Caki2 (cell line): Measurements from ENCODE around the gene ERVW-1. TPM values are rescaled to one million over a fixed set of nuclear protein-coding genes. Genes with fewer than 3 reads are reported as not detected.
"Not testable (repeated sequence)": the region's sequence is repeated elsewhere in the genome, so short reads cannot be mapped to it uniquely, and the experiment has no call there.

ENCODE experiments used
- DNase-seq: peaks from one replicate; pipeline ENCODE4 v3.0.0-alpha.2; 2015; ENCODE audit warnings: low read depth
- in situ Hi-C: cut with HindIII; loops from 2 replicates; pipeline ENCODE4 v1.10.0; 2016; ENCODE audit warnings: low sequenced_read_pairs, low pct_unique_long_range_greater_than_20kb, mixed read lengths
- total RNA-seq: library from RNA; depleted of rRNA; stranded (reverse); fragments of >200 nt; shearing (Covaris generic); gene quantifications from 2 replicates; pipeline ENCODE4 v1.2.3, GENCODE V29; 2014; ENCODE audit warnings: low replicate concordance; rRNA removed

ERVW-1 gene, protein sequence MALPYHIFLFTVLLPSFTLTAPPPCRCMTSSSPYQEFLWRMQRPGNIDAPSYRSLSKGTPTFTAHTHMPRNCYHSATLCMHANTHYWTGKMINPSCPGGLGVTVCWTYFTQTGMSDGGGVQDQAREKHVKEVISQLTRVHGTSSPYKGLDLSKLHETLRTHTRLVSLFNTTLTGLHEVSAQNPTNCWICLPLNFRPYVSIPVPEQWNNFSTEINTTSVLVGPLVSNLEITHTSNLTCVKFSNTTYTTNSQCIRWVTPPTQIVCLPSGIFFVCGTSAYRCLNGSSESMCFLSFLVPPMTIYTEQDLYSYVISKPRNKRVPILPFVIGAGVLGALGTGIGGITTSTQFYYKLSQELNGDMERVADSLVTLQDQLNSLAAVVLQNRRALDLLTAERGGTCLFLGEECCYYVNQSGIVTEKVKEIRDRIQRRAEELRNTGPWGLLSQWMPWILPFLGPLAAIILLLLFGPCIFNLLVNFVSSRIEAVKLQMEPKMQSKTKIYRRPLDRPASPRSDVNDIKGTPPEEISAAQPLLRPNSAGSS
- not detected in 2 replicates for total RNA-seq

DNA sequence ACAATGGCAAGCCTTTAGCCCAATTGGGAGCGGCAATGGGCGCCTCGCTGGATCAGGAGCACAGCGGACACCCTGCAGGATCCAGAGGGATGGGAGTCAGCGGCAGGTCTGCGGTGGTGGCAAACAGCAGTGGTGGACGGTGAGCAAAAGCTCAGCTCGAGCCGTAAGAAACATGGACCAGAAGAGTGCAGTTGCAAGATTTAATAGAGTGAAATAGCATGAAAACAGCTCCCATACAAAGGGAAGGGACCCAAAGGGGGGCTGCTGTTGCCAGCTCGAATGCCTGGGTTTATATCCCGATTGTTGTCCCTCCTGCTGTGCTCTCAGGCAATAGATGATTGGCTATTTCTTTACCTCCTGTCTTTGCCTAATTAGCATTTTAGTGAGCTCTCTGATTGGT is at the start of gene ERVW-1:
TSS of gene ERVW-1 (minus strand) at position 266 of the 400 bp plus-strand sequence. CDS start 7,565 bp downstream, outside the sequence.
- in situ Hi-C loops, DNase-seq: not testable (repeated sequence)

DNA sequence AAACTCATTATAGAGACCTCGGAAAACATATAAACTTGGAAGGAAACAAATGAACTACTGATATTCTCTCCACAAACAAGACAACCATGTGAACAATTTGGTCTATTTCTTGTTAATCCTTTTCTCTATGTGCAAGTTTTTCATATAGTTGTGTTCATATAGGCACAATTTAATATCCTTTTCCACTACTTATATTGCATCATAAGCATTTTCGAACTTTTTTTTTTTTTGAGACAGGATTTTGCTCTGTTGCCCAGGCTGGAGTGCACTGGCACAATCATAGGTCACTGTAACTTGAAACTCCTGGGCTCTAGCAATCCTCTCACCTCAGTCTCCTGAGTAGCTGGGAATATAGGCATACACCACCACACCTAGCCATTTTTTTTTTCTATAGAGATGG is 45.4 kb upstream of the ERVW-1 start:
- in situ Hi-C loops = no loop called here
- DNase-seq = no peak

DNA sequence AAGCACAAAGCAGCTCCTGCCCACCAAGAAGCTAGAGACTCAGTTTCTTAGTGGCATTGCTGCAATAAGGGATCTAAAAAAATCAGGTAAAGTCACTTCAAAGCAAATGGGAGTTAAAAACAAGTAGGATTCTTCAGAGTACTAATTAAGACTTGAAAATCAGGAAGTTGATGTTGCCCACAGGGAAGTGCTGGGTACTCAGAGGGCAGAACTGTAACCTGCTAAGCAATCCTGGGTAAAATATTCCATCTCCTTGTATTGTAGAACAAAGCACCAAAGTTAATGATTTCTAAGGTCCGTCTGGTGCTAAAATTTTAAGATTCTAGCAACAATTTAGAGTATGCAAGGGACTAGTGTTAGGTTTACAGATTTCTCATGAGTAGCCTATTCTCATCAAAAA is 42.3 kb upstream of the ERVW-1 start:
- no peak for DNase-seq
- in situ Hi-C loops = no loop called here

DNA sequence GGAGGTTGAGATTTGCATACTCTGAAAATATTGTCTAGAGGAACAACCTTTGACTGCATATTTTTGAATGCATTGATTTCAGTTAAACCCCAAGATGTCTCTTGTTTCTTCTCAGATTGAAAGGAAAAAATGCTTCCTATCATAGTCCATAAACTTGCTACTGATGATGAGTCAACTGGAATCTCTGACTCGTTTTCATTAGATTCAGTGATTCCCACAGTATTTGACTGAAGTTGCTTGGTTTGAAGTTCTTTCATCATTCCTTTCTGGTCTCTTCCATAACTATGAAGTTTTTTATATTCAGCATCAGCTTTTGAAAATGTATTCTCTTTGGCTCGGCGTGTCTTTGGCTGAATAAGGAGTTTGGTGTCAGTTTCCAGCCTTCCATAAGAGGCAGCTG is 39.9 kb upstream of the ERVW-1 start:
- in situ Hi-C loops = no loop called here
- DNase-seq = no peak

DNA sequence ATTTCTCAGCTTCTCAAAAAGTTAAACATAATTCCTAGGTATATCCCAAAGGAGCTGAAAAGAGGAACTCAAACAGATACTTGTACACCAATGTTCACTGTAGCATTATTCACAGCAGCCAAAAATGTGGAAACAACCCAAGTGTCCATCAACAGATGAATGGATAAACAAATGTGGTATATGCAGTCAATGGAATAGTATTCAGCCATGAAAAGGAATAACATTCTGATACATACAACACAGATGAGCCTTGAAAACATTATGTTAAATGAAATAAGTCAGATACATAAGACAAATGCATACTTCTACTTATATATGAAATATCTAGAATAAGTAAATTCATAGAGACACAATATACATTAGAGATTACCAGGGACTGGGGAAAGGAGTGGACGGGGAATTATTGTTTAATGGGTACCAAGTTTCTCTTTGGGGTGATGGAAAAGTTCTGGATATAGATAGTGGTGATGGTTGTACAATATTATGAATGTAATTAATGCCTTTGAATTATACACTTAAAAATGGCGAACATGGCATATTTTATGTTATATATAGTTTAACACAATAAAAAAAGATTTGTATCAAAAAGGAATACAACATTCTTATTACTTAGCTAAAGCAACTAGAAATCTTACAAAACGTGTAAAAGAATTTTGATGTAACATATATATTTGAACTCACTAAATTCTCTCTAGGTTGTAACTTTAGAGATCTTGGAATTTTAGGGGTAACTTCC is 35.6 kb upstream of the ERVW-1 start:
- in situ Hi-C loops = no loop called here
- no peak for DNase-seq

DNA sequence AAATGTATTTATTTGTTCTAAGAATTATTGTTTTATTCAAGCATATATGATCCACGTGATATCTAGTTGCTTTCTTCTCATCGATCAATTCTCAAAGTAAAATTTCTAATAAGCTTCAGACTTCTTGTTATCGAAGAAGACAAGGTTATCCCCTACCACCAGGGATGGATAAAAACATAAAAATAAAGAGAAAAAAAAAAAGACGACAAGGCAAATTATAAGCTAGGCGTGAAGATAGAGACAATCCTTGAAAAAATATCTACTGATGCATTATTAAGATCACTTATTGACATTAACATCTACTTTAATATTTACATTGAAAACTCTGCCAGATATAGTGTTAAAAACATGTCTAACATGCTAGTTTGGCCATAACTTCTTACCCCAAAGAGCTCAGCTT is 31.2 kb upstream of the ERVW-1 start:
- in situ Hi-C loops = no loop called here
- DNase-seq = no peak

DNA sequence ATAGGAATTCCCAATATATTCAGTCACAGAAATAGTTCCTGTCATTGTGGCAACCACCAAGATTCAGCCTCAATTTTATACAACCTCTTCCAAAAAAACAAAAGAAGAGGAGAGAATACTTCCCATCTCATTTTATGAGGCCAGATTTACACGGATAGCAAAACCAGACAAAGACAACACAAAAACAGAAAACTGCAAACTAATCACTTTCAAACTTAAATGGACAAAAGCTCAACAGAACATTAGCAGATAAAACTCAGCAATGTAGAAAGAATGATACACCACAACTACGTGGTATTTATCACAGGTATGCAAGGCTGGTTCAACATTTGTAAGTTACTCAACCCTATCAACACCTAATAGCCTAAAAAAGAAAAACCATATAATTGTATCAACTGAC is 28.6 kb upstream of the ERVW-1 start:
- in situ Hi-C loops = no loop called here
- no peak for DNase-seq

DNA sequence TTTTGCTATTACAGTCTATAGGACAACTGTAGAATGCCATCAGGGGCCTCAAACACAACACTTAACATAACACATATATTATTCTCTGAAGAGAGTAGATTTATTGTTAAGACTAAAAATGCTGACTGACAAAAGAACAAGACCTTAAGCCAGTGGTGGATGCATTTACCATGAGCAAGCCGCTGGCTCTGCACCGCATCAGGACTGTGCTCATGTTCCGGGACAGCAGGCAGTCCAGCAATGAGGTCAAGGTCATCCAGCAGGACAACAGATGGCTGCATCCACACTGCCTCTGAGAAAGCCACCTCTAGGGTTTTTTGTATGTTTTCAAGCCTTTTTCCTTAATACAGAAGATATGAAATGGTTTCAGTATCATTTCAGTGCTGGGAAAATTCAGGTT is 26.8 kb upstream of the ERVW-1 start:
- in situ Hi-C loops = no loop called here
- DNase-seq = no peak

DNA sequence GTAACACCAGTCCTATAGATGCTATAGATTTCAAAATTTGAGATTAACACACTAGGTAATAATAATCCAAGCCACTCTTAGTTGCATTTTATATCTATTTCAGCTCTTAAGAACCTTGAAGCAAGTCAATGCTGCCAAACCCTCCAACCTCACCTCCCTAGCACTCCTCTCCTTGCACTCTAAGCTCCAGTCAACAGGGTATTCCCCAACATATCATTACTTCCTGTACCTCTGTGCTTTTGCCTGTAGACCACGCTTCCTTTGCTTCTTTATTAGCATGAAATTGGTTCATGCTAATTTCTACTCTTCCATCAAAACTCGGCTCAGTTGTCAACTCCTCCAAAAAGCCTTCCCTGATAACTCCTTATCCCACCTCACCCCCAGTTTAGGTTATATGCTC is 26.0 kb upstream of the ERVW-1 start:
- in situ Hi-C loops = no loop called here
- DNase-seq = no peak

DNA sequence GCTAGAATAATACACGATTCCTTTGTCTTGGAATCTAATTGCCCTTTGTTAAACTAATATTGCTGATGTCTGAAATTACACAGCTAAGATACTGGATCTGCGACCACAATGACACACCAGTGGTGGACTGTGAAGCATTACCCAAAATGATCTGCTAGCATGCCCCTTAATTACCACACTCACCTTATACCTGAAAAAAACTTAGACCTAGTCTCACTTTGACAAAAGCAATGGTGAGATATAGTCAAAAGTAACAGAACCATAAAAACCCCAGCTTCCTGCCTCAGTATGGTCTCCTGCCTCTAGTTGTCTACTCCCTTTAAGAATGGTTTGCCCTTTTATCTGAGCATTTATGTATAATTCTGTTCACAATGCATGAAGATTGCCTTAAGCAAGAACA is 20.8 kb upstream of the ERVW-1 start:
- in situ Hi-C loops = no loop called here
- no peak for DNase-seq

DNA sequence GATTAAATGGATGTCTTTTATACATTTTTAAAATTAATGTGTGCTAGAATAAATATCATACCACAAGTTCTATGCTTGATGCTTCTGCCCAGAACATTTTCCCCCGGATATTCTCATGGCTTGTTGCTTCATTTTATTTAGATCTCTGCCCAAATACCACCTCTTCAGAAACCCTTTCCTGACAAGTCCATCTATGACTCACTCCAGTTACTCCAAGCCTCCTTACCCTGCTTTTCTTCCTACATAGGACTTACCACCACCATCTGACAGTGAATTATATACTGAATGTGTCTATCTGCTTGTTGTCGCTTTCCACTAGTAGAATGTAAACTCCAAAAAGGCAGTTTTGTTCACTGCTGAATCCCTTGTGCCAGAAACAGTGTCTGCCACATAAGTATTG is 19.1 kb upstream of the ERVW-1 start:
- in situ Hi-C loops = no loop called here
- DNase-seq = no peak

DNA sequence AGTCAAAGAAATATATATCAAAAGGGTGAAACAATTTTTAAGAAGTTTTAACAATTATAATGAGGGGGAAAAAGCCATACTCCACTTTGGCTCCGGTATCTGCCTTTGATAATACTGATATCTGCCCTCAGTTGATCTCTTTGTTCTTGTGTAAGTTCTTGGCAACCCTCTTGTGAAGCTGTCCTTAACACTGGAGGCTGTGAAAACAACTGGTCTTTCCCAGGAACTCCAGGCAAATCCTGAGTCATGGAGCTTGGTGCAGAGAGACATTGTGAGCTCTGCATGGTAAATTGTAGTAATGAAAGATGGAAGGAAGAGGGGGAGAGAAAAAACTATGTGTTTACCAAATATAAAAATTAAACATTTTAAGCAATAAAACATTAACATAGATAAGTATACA is 11.9 kb upstream of the ERVW-1 start:
- no peak for DNase-seq
- in situ Hi-C loops = no loop called here

DNA sequence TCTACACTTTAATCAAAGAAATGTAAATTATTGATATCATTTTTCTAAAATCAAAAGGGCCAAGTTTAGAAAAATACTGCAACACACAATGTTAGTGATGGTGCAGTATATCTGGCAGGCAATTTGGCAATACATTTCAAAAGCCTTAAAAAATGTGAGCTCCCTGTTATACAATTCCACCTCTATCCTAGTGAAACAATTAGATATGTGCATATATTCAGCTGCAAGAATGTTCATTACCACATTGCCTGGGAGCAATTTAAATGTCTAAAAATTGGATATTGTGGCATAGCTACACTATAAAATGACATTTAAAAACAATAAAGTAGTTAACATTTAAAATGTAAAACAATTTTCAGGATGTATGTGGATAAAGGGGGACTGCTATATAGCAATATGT is 10.1 kb upstream of the ERVW-1 start:
- in situ Hi-C loops = no loop called here
- DNase-seq = no peak

DNA sequence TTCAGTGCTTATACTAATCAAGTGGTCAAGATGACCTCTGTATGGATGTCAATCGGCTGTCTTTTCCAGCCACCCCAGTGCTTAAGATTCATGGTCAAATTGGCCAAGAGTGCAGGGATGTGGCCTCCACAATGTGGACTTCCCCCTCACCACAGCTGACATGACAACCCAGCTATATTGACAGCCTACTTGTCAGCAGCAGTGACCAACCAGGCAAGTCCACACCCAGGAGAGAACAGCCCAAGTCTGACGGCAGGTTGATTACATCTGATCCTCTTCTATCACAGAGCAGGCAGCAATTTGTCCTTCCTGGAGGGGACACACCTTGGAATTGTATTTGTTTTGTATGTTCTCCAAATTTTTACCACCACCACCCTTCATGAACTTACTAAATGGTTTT is 8.2 kb upstream of the ERVW-1 start:
- in situ Hi-C loops = no loop called here
- no peak for DNase-seq

DNA sequence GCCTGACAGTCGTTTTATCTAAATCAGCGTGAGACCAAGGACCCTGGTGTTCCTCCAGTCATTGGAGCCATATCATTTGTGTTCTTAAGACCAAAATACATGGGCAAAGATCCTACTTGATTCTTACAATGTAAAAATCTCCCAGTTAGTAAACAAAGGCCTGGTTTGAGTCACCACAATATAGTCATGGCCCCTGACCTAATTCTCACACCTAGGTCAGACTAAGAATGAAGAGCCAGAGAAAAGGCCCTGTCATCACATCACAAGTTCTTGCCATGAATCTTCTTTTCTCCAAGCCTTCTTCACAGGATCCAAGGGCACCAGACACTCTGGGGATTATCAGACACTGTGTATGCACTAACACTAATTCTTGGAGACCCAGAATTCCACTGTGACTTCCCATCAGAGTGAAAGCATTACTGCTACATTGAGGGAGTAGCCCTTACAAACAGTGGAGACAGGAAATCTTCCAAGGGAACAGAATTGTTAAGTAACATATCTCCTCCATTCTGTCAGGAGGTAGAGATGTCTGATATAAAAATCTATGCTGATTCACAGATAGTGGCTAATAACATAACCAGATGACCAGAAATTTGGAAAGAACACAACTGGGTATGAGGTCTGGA is 7.6 kb upstream of the ERVW-1 start:
- in situ Hi-C loops = no loop called here
- DNase-seq = no peak

DNA sequence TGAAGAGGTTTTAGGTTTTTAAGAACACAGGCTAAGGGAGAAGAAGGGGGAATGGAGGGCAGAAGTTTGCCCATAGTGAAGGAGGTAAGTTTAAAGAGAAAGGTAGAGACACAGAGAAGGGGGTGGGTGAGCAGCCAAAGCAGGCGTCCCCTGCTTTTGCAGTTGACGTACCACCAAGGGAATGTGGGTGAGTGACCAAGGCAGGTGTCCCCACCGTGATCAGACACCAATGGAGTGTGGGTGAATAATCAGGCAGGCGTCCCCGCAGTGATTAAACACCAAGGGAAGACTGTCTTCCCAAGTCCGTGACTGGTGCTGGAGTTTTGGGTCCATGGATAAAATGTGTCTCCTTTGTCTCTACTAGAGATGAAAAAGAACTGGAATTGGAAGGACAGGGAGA is 6.5 kb upstream of the ERVW-1 start:
- in situ Hi-C loops, DNase-seq: not testable (repeated sequence)

DNA sequence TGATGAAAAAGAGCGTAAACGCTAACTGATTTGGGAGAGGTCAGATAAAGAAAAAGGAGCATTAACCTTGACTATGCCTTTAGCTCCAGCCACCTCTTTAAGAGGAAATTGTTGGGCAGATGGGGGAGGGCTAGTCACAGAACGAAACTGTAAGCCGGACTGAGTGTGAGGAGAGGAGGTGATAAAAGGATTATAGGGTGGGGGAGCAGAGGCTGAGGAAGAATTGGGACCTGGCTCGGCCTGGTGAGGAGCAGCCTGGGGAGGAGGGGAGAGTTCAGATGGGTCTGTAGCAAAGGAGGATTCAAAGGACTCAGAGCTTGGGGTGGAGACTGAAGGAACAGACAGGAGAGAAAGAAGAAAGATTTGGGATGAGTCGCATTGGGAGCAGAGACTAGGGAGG is 5.9 kb upstream of the ERVW-1 start:
- in situ Hi-C loops, DNase-seq: not testable (repeated sequence)

DNA sequence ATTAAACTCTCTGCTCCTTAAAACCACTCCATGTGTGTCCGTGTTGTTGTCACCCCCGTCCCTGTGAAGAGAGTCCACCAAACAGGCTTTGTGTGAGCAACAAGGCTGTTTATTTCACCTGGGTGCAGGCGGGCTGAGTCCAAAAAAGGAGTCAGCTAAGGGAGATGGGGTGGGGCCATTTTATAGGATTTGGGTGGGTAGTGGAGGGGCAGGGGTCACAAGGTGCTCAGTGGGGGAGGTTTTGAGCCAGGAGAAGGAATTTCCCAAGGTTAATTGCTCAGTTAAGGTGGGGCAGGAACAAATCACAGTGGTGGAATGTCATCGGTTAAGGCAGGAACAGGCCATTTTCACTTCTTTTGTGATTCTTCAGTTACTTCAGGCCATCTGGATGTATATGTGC is 1.4 kb upstream of the ERVW-1 start:
- DNase-seq, in situ Hi-C loops: not testable (repeated sequence)

DNA sequence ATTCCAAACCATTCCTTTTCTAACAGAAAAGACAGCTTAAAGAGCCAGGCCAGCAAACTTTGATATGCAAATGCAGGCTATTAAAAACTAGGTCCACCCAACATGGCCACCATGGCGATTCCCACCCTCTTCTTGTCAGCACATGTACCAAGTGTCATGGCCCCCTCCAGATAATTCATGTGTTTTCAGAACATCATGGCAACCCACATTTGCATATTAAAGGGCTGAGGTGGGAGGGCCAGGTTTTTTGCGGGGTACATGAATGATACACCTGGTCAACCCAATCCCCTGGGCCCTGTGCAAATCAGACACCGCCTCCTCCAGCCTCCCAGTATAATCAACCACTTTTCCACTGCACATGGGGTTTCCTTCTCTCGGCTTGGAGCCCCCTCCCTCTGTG is 965 bp upstream of the ERVW-1 start:
- in situ Hi-C loops = no loop called here
- no peak for DNase-seq
